ENCODE data around the gene GGA3. TPM values are rescaled to one million over a fixed set of nuclear protein-coding genes. Genes with fewer than 3 reads are reported as not detected.

The GGA3 gene
- total and polyA plus RNA-seq, 10 of the 15 experiments (the other 5 are each of a cell fraction or from before 2014, with no cell fraction given): 7.0 to 57.5 (median 34.0) TPM

DNA sequence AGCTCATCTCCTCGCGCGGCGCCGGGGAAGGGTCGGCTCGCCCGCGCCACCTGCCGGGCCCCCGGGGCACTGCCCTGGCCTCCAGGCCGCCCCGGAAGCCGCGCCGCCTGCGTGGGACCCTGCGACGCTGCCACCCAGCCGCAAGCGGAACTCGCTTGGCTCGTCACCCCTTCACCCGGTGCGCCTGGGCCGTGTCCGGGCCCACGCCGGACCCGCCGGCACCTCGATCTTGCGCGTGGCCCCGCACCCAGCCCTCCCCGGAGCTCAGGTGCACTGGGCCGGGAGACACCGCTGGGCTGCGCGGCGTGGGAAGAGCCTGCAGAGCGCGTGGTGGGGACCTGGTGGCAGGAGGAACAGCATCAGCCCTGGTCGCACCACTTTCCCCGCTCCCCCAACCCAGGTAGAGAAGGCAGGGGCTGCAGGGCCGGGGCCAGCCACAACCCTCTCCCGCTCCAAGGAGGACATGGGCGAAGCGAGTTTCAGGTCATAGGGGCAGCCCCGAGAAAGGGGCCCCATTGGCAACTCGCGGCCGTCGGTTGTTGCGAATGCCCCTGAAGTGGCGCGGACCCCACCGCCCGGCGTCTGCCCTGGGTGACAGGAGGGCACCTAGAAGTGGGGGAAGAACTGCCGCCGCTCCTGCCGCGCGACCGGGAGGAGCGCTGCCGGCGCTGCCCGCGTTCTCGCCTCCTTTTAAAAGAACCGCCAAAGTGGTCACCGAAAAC, 10.0 kb upstream of the GGA3 start (continued):
- no peak for TF ChIP-seq ATF2 (IDR thresholded peaks at IDR 0.05; ENCODE audit: low read length)
- no peak for TF ChIP-seq NFYA (IDR thresholded peaks at IDR 0.05; ENCODE audit: borderline replicate concordance, low read depth, low read length)
- TF ChIP-seq, protein P1, sequence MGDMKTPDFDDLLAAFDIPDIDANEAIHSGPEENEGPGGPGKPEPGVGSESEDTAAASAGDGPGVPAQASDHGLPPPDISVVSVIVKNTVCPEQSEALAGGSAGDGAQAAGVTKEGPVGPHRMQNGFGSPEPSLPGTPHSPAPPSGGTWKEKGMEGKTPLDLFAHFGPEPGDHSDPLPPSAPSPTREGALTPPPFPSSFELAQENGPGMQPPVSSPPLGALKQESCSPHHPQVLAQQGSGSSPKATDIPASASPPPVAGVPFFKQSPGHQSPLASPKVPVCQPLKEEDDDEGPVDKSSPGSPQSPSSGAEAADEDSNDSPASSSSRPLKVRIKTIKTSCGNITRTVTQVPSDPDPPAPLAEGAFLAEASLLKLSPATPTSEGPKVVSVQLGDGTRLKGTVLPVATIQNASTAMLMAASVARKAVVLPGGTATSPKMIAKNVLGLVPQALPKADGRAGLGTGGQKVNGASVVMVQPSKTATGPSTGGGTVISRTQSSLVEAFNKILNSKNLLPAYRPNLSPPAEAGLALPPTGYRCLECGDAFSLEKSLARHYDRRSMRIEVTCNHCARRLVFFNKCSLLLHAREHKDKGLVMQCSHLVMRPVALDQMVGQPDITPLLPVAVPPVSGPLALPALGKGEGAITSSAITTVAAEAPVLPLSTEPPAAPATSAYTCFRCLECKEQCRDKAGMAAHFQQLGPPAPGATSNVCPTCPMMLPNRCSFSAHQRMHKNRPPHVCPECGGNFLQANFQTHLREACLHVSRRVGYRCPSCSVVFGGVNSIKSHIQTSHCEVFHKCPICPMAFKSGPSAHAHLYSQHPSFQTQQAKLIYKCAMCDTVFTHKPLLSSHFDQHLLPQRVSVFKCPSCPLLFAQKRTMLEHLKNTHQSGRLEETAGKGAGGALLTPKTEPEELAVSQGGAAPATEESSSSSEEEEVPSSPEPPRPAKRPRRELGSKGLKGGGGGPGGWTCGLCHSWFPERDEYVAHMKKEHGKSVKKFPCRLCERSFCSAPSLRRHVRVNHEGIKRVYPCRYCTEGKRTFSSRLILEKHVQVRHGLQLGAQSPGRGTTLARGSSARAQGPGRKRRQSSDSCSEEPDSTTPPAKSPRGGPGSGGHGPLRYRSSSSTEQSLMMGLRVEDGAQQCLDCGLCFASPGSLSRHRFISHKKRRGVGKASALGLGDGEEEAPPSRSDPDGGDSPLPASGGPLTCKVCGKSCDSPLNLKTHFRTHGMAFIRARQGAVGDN (IDR thresholded peaks at IDR 0.05): peak; percentile 82
- TF ChIP-seq POLR2AphosphoS2 (IDR thresholded peaks at IDR 0.05; ENCODE audit: low read depth, low read length): 0 out of 2 replicates have a peak, but pooled peaks have one; percentile 23
- no peak for TF ChIP-seq RELB (IDR thresholded peaks at IDR 0.05; ENCODE audit: low read depth)
- peak; percentile 40; the same call in 1 of the 2 replicates for TF ChIP-seq RAD21 (IDR thresholded peaks at IDR 0.05; ENCODE audit: insufficient read depth, low read depth, low read length)
- TF ChIP-seq ESRRA (IDR thresholded peaks at IDR 0.05; ENCODE audit: low read length): no peak
- 0 out of 2 replicates have a peak, but pooled peaks have one; percentile 52 for TF ChIP-seq STAT1 (conservative IDR thresholded peaks at IDR 0.05)
- no peak for TF ChIP-seq CBX3 (IDR thresholded peaks at IDR 0.05; ENCODE audit: borderline replicate concordance, low read depth)
- TF ChIP-seq TCF12 (IDR thresholded peaks at IDR 0.05; ENCODE audit: low read depth, low read length): no peak
- TF ChIP-seq, protein P2, sequence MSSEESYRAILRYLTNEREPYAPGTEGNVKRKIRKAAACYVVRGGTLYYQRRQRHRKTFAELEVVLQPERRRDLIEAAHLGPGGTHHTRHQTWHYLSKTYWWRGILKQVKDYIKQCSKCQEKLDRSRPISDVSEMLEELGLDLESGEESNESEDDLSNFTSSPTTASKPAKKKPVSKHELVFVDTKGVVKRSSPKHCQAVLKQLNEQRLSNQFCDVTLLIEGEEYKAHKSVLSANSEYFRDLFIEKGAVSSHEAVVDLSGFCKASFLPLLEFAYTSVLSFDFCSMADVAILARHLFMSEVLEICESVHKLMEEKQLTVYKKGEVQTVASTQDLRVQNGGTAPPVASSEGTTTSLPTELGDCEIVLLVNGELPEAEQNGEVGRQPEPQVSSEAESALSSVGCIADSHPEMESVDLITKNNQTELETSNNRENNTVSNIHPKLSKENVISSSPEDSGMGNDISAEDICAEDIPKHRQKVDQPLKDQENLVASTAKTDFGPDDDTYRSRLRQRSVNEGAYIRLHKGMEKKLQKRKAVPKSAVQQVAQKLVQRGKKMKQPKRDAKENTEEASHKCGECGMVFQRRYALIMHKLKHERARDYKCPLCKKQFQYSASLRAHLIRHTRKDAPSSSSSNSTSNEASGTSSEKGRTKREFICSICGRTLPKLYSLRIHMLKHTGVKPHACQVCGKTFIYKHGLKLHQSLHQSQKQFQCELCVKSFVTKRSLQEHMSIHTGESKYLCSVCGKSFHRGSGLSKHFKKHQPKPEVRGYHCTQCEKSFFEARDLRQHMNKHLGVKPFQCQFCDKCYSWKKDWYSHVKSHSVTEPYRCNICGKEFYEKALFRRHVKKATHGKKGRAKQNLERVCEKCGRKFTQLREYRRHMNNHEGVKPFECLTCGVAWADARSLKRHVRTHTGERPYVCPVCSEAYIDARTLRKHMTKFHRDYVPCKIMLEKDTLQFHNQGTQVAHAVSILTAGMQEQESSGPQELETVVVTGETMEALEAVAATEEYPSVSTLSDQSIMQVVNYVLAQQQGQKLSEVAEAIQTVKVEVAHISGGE (CRISPR knock-in tag; IDR thresholded peaks at IDR 0.05): peak; percentile 62
- TF ChIP-seq HCFC1 (IDR thresholded peaks at IDR 0.05; ENCODE audit: low read length): peak; percentile 65
- TF ChIP-seq MTA3 (IDR thresholded peaks at IDR 0.05; ENCODE audit: borderline replicate concordance, low read length): no peak; the same call in 1 of the 2 replicates
- TF ChIP-seq, protein P3, sequence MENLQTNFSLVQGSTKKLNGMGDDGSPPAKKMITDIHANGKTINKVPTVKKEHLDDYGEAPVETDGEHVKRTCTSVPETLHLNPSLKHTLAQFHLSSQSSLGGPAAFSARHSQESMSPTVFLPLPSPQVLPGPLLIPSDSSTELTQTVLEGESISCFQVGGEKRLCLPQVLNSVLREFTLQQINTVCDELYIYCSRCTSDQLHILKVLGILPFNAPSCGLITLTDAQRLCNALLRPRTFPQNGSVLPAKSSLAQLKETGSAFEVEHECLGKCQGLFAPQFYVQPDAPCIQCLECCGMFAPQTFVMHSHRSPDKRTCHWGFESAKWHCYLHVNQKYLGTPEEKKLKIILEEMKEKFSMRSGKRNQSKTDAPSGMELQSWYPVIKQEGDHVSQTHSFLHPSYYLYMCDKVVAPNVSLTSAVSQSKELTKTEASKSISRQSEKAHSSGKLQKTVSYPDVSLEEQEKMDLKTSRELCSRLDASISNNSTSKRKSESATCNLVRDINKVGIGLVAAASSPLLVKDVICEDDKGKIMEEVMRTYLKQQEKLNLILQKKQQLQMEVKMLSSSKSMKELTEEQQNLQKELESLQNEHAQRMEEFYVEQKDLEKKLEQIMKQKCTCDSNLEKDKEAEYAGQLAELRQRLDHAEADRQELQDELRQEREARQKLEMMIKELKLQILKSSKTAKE (IDR thresholded peaks at IDR 0.05; ENCODE audit: low read depth, poor library complexity, severe bottlenecking): no peak
- 0 out of 2 replicates have a peak, but pooled peaks have one; percentile 29 for TF ChIP-seq GABPA (IDR thresholded peaks at IDR 0.05; ENCODE audit: low read depth)
- no peak for TF ChIP-seq WRNIP1 (IDR thresholded peaks at IDR 0.05; ENCODE audit: borderline replicate concordance, low read depth, low read length)

Data from GM12878 (cell line).